ENCODE results near the gene DOK4. TPM values are rescaled to one million over a fixed set of nuclear protein-coding genes. Genes with fewer than 3 reads are reported as not detected.

Gene DOK4
- total and polyA plus RNA-seq, 5 donors = 12.2 to 19.4 (median 15.3) TPM

DNA sequence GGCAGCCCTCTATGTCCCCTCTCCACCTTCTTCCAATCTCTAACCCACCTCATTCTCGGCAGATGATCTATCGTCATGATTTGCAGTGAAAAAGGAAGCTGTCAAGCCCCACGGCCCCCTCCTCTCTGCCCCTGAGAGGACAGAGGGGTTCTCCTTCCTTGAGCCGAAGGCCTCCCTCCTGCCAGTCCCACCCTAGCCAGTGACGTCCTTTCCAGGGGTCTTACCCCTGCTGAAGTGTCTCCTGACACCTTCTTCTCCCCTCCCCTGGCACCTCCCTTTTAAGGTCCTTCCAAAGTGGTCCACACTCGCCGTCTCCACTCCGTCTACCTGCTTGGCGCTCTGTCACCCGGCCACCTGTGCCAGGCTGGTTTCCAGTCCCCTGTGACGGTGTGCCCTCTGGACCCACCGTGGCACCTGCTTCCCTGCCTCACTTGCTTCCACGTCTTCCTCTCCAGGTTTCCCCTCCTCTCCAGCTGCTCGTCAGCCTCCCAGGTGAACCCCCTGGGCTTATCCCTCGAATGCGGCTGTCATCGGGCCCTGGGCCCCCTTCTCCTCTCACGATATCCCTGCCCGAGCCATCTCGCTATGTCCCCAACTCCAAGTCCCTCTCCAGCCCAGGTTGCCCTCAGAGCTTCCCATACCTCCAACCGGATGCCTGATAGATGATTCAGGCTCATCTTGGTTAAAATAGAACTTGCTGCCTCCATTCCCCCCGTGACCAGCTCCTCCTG lies 44.4 kb upstream of the DOK4 start:
- Histone ChIP-seq H3K27me3 (ENCODE audit: control insufficient read depth, insufficient read depth) (no peaks in the 10 kb centered on the region), H3K4me3 (ENCODE audit: low read length) (no peak overlapping the region), H3K9me3 (ENCODE audit: control insufficient read depth, low read length) (no peaks in the 10 kb centered on the region), H3K27ac (ENCODE audit: low read length) (no peak overlapping the region), H3K4me1 (ENCODE audit: control insufficient read depth, insufficient read depth, low read length) (peaks cover 5% of the 10 kb centered on the region)
- peak in 1 of 3 donors; percentile 27 for DNase-seq
- WGBS = 82% methylated on average over 22 of the region's 22 CpGs
- ATAC-seq = no peak
- intact Hi-C loops (cut with DNase I) = no loop called here

DNA sequence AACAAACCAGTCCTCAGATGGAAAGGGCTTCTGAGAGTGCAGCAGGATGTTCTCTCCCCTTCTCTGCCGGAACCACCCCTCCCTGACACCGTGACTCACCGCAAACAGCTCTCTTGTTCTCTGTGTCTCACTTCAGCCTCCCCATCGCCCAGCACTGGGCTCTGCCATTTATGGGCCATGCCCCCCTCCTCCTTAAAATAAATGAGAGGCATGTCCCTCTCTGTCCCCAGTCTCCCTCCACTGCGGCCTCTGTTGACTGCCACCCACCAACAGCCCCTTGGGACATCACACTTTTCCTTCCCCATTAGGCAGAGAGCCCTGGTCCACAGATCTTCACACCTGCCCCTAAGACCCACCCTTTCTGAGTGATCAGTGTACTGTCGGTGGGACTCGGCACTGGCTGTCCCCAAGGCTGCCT lies 43.8 kb upstream of the DOK4 start:
- DNase-seq (peak in 2 of 3 donors; percentile 61 to 63), ATAC-seq (peak; percentile 28 to 74)
- no peaks in the 10 kb centered on the region for H3K9me3 ChIP-seq (ENCODE audit: control insufficient read depth, low read length)
- peaks cover 5% of the 10 kb centered on the region for H3K4me1 ChIP-seq (ENCODE audit: control insufficient read depth, insufficient read depth, low read length)
- intact Hi-C loops (cut with DNase I) = no loop called here
- no peak overlapping the region for H3K27ac ChIP-seq (ENCODE audit: low read length)
- 38% methylated on average over 7 of the region's 7 CpGs for WGBS
- H3K4me3 ChIP-seq (ENCODE audit: low read length) = no peak overlapping the region
- H3K27me3 ChIP-seq (ENCODE audit: control insufficient read depth, insufficient read depth) = no peaks in the 10 kb centered on the region

DNA sequence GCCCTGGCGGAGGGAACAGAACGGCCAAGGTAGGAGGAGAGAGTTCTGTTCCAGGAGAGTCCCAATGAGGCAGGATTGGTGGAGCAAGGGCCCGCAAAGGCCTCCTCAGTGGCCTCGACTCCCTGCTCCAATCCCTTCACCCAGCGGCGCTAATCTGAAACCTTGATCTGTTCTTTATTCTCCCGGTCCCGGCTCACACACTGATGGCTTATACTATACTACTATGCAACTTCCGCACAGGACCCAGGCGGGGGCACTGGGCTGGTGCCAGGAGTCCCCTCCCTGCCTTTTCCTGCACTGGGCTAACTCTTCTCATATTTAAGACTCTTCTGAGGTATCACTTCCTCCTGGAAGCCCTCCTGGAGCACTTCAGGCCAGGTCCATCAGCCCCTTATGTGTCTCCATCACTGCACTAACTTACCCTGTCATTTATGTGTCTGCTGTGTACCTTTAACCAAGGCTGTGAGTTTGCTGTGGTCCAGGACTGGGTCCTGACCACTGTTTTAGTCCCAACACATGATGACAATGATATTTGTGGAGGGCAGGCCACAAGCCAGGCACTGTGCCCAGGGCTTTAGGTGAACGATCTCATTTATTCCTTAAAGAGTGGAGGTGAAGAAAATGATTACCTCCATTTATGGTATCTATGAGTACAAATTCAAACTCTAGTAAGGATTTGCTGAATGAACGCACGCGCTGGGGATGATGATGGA lies 43.3 kb upstream of the DOK4 start:
- Histone ChIP-seq H3K27ac (ENCODE audit: low read length) (no peak overlapping the region), H3K9me3 (ENCODE audit: control insufficient read depth, low read length) (no peaks in the 10 kb centered on the region), H3K27me3 (ENCODE audit: control insufficient read depth, insufficient read depth) (no peaks in the 10 kb centered on the region), H3K4me1 (ENCODE audit: control insufficient read depth, insufficient read depth, low read length) (peaks cover 5% of the 10 kb centered on the region), H3K4me3 (ENCODE audit: low read length) (no peak overlapping the region)
- ATAC-seq (no peak), DNase-seq (peak in 1 of 3 donors; percentile 36)
- WGBS = 77% methylated on average over 14 of the region's 14 CpGs
- intact Hi-C loops (cut with DNase I) = loop anchor here in 1 of 4 donors (10.0 kb wide), 1 partner anchor 225 kb away; no protein-coding TSS in a partner anchor

DNA sequence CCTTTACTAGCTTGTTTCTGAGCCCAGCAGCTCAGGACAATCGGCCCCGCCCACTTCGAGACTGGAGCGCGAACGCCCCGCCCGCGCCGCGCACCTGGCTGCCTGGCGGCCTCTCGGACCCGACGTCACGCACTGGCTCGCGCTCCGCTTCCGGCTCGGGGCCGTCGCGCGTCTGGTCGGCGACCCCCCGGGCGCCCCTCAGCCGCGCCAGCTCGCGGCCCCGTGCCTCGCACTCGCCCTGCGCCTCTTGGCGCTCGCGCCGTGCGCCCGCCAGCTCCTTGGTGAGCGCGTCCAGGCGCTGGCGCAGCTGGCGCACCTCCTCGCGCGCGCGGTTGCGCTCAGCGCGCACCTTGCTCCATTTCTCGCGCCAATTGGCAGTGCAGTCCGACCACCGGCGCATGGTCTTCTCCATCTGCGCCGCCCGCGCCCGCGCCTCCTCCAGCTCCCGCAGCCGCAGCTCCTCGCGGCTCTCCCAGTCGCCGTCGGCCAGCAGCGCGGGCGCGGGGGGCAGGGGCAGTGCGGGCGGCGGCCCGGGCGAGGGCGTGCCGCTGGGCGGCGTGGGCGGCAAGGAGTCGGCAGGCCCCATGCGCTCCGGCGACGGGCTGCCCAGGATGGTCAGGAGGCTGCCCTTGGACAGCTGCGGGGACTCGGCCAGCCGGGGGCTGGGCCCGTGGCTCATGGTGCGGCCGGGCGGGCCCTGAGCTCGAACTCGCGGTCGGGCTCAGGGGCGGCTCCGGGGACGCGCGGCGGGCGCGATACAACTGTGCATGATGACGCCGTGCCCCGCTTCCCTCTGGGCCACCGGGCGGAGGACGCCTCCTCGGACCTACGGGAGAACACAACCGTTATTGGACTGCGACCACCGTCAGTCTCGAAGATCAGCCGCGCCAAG lies 42.5 kb upstream of the DOK4 start:
- H3K9me3 ChIP-seq (ENCODE audit: control insufficient read depth, low read length) = no peaks in the 10 kb centered on the region
- ATAC-seq = no peak
- 74% methylated on average over 126 of the region's 126 CpGs for WGBS
- H3K4me1 ChIP-seq (ENCODE audit: control insufficient read depth, insufficient read depth, low read length) = peaks cover 5% of the 10 kb centered on the region
- H3K27ac ChIP-seq (ENCODE audit: low read length) = no peak overlapping the region
- no peaks in the 10 kb centered on the region for H3K27me3 ChIP-seq (ENCODE audit: control insufficient read depth, insufficient read depth)
- H3K4me3 ChIP-seq (ENCODE audit: low read length) = no peak overlapping the region
- DNase-seq = peak in 1 of 3 donors; percentile 44
- intact Hi-C loops (cut with DNase I) = loop anchor here in 1 of 4 donors (10.0 kb wide), 1 partner anchor 224 kb away; no protein-coding TSS in a partner anchor

DNA sequence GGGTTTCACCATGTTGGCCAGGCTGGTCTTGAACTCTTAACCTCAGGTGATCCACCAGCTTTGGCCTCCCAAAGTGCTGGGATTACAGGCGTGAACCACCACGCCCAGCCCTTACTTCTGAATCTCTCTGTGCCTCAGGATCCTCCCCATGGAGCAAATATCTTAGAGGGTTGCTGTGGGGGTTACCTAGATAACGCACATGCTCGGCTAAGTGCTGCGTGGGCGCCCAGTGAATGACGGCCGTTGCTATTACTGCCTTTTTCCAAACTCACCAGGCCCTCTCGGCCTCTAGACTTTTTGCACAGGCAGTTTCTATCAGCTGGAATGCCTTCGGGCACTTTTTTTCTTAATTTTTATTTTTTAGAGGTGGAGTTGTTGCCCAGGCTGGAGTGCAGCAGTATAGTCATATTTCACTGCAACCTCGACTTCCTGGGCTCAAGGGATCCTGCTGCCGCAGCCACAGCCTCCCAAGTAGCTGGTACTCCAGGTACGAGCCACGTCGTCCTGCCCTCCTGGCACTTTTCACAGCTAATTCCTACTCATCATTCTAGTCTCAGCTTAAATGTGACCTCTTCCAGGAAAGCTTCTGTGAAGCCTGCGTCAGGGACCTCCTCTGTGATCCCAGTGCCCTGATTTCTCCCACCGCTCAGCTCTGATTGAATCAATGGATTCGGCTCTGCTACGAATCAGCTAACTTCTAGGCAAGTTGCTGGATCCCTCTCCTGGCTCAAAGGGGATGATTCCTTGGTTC lies 41.5 kb upstream of the DOK4 start:
- intact Hi-C loops (cut with DNase I) = loop anchor here in 1 of 4 donors (10.0 kb wide), 1 partner anchor 223 kb away; no protein-coding TSS in a partner anchor
- H3K27me3 ChIP-seq (ENCODE audit: control insufficient read depth, insufficient read depth) = no peaks in the 10 kb centered on the region
- H3K4me1 ChIP-seq (ENCODE audit: control insufficient read depth, insufficient read depth, low read length) = no peaks in the 10 kb centered on the region
- no peak overlapping the region for H3K27ac ChIP-seq (ENCODE audit: low read length)
- no peaks in the 10 kb centered on the region for H3K9me3 ChIP-seq (ENCODE audit: control insufficient read depth, low read length)
- no peak overlapping the region for H3K4me3 ChIP-seq (ENCODE audit: low read length)
- WGBS = 93% methylated on average over 19 of the region's 19 CpGs
- ATAC-seq (no peak), DNase-seq (peak in 1 of 3 donors; percentile 17)

DNA sequence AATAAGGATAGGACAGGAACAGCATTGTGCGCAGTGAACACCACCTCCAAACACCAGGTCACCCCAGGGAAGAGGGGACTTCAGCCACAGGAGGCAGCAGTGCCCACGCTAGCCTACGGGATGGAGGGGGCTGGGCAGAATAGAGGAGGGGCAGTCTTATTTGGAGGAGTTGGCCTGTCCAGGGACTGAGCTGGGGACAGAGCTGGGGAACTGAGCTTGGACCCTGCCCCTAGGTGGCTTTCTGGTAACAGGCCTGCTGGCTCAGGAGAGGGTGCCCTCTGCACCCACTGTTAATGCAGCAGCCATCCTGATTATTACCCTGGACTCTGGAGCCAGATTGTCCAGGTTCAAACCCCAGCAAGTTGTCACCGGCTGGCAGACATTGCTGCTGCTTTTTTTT lies 40.7 kb upstream of the DOK4 start:
- no peak overlapping the region for H3K27ac ChIP-seq (ENCODE audit: low read length)
- DNase-seq (peak in 1 of 3 donors; percentile 7), ATAC-seq (no peak)
- no peaks in the 10 kb centered on the region for H3K4me1 ChIP-seq (ENCODE audit: control insufficient read depth, insufficient read depth, low read length)
- 85% methylated on average over 4 of the region's 4 CpGs for WGBS
- intact Hi-C loops (cut with DNase I) = loop anchor here in 1 of 4 donors (10.0 kb wide), 1 partner anchor 222 kb away; no protein-coding TSS in a partner anchor
- H3K9me3 ChIP-seq (ENCODE audit: control insufficient read depth, low read length) = no peaks in the 10 kb centered on the region
- no peak overlapping the region for H3K4me3 ChIP-seq (ENCODE audit: low read length)
- no peaks in the 10 kb centered on the region for H3K27me3 ChIP-seq (ENCODE audit: control insufficient read depth, insufficient read depth)

DNA sequence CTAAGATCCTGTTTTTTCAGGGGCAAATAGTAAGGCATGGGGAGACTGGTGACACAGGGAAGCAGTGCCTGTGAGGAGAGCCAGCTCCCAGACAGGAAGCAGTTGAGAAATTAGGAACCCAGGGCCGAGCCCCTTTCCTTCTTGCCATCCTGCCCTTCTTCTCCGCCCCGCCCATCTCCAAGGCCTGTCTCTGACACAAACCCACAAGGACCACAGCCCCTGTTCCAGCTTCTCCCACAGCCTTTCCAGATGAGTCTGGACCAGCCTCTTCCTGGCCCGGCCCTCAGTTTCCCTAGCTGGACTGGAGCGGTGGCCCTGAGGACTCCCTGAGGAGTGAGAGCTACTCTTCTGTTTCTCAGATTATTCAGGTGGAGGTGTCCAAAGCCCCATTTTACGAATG lies 40.2 kb upstream of the DOK4 start:
- Histone ChIP-seq H3K9me3 (ENCODE audit: control insufficient read depth, low read length) (no peaks in the 10 kb centered on the region), H3K27ac (ENCODE audit: low read length) (no peak overlapping the region), H3K27me3 (ENCODE audit: control insufficient read depth, insufficient read depth) (no peaks in the 10 kb centered on the region), H3K4me3 (ENCODE audit: low read length) (no peak overlapping the region), H3K4me1 (ENCODE audit: control insufficient read depth, insufficient read depth, low read length) (no peaks in the 10 kb centered on the region)
- intact Hi-C loops (cut with DNase I) = loop anchor here in 1 of 4 donors (10.0 kb wide), 1 partner anchor 222 kb away; no protein-coding TSS in a partner anchor
- WGBS = 86% methylated on average over 6 of the region's 6 CpGs
- ATAC-seq = no peak
- DNase-seq = peak in 1 of 3 donors; percentile 13

DNA sequence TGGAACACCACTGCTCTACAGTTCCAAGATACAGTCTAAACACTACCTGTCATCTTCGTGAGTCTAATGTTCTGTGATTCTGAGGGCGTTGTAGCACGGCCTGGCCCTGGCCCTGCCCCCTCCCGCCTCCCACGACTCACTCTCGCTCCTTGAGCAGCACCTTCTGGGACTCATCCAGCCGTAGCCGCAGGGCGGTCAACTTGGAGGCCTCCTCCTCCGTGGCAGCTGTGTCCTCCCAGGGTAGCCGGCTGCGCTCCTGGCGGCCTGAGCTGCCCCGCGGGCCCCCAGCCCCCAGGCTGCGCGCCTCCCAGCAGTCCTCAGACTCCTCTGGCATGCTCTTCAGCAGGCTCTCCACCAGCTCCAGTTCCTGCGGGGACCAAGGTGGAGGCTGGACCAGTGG lies 39.5 kb upstream of the DOK4 start:
- peak in 1 of 2 donors; percentile 7 for ATAC-seq
- intact Hi-C loops (cut with DNase I) = loop anchor here in 1 of 4 donors (10.0 kb wide), 1 partner anchor 221 kb away; no protein-coding TSS in a partner anchor

DNA sequence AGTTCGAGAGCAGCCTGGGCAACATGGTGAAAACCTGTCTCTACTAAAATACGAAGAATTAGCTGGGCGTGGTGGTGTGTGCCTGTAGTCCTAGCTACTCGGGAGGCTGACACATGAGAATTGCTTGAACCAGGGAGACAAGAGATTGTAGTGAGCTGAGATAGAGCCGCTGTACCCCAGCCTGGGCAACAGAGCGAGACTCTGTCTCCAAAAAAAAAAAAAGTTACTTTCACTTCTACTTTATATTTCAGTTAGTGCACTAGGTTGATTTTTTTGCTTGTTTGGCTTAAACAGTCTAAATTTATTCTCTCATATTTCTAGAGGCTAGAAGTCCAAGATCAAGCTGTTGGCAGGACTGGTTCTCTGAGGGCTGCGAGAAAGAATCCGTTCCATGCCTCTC lies 36.7 kb upstream of the DOK4 start:
- peak in 1 of 3 donors; percentile 28 for DNase-seq
- Histone ChIP-seq H3K9me3 (ENCODE audit: control insufficient read depth, low read length) (no peaks in the 10 kb centered on the region), H3K27me3 (ENCODE audit: control insufficient read depth, insufficient read depth) (no peaks in the 10 kb centered on the region), H3K27ac (ENCODE audit: low read length) (no peak overlapping the region), H3K4me3 (ENCODE audit: low read length) (no peak overlapping the region), H3K4me1 (ENCODE audit: control insufficient read depth, insufficient read depth, low read length) (no peaks in the 10 kb centered on the region)
- 89% methylated on average over 8 of the region's 8 CpGs for WGBS
- no peak for ATAC-seq
- intact Hi-C loops (cut with DNase I) = loop anchor here in 2 of 4 donors (5.0 to 10.0 kb wide), 2 partner anchors 218 to 221 kb away; no protein-coding TSS in a partner anchor

More for the DNA sequence above, 39.5 kb upstream of the DOK4 start:
- 89% methylated on average over 18 of the region's 18 CpGs for WGBS
- H3K9me3 ChIP-seq (ENCODE audit: control insufficient read depth, low read length) = no peaks in the 10 kb centered on the region
- no peak overlapping the region for H3K27ac ChIP-seq (ENCODE audit: low read length)
- peak in 2 of 3 donors; percentile 7 to 54 for DNase-seq
- no peak overlapping the region for H3K4me3 ChIP-seq (ENCODE audit: low read length)
- H3K4me1 ChIP-seq (ENCODE audit: control insufficient read depth, insufficient read depth, low read length) = no peaks in the 10 kb centered on the region
- H3K27me3 ChIP-seq (ENCODE audit: control insufficient read depth, insufficient read depth) = no peaks in the 10 kb centered on the region
